ENCODE measurements around the gene MAOB. TPM values are rescaled to one million over a fixed set of nuclear protein-coding genes. Genes with fewer than 3 reads are reported as not detected.

MAOB gene
- total RNA-seq, 1 donor from 2014 or later: 111 TPM

GRCh38 chrX:43862434-43862833, 19.8 kb downstream of the MAOB start:
- no peak for DNase-seq (ENCODE audit: low spot score)
- intact Hi-C loops (cut with DNase I): no loop called here

GRCh38 chrX:43861750-43862149, 20.5 kb downstream of the MAOB start:
- no peak for DNase-seq (ENCODE audit: low spot score)
- intact Hi-C loops (cut with DNase I): no loop called here

GRCh38 chrX:43860646-43861370, 21.4 kb downstream of the MAOB start:
- no peak for DNase-seq (ENCODE audit: low spot score)
- intact Hi-C loops (cut with DNase I): no loop called here

DNA sequence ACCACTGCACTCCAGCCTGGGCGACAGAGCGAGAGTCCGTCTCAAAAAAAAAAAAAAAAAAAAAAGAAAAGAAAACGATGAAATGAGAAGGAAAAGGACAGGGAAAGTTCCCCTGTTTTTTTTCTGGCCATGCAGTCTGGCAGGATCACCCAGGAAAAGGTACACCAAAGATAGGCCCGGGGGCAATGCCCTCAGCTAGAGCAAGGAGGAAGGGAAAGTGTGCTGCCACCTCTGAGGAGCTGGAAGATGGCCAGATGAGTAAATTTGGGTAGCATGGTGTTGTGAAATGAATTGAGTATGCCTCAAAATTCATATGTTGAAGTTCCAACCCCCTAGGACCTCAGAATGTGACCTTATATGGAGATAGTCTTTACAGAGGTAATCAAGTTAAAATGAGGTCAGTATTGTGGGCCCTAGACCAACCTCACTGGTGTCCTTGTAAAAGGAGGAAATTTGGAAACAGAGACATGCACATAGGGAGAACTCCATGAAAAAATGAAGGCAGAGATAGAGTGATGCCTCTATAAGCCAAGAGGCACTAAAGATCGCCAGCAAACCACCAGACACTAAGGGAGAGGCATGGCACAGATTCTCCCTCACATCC, 28.9 kb downstream of the MAOB start:
- no peak for DNase-seq (ENCODE audit: low spot score)
- intact Hi-C loops (cut with DNase I): no loop called here

DNA sequence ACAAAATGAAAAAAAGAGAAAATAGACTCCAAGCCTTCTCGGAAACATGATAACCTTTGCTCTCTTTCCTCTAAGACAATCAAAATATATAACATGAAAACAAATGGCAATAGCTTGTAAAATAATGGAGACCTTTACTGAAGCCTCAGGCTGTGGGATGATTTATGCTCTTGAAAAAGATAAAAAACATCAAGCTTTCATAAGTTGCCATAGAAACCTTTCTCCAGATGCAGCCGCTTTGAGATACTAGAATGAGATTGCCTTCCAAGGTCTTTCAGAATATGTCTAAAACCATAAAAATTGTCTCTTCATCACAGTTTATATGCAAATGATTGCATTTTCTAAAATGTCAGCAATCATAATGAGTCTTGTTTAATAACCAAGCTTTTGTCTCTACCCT, 31.6 kb downstream of the MAOB start:
- intact Hi-C loops (cut with DNase I): no loop called here
- no peak for DNase-seq (ENCODE audit: low spot score)

DNA sequence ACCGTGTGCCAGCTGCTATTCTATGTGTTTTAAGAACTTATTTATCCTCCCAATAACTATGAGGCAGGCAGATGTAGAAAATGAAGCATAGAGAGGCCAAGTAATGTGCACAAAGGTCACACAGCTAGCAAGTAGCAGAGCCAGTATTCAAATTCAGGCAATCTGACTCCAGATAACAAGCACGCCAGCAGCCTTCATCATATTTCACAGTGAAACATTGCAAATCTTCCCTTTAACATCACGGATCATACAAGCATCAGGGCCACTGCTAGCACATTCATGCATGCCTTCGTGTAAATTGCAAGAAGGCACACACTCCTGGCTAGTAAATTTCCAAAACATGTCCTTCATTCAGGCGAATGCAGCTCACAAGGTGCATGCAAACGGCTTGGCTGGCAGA, 33.1 kb downstream of the MAOB start:
- DNase-seq (ENCODE audit: low spot score): no peak
- intact Hi-C loops (cut with DNase I): no loop called here

DNA sequence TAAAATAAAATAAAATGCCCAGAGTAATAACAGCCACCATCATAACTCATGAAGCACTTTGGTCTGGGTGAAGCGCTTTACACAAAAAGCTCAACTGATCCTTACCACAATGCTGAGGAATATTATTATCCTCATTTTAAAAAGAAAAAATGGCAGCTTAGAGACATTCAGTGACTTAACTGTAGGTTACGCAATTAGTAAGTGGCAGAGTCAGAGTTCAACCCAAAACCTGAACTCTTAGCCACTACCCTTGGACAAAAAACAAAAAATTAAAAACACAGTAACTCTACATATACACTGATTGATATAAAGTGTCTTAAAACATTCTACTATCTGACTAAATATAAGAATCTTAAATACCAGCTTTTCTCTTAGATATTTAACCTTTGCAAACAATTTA, 34.9 kb downstream of the MAOB start:
- no peak for DNase-seq (ENCODE audit: low spot score)
- intact Hi-C loops (cut with DNase I): no loop called here

GRCh38 chrX:43846558-43846957, 35.7 kb downstream of the MAOB start:
- intact Hi-C loops (cut with DNase I): no loop called here
- no peak for DNase-seq (ENCODE audit: low spot score)

DNA sequence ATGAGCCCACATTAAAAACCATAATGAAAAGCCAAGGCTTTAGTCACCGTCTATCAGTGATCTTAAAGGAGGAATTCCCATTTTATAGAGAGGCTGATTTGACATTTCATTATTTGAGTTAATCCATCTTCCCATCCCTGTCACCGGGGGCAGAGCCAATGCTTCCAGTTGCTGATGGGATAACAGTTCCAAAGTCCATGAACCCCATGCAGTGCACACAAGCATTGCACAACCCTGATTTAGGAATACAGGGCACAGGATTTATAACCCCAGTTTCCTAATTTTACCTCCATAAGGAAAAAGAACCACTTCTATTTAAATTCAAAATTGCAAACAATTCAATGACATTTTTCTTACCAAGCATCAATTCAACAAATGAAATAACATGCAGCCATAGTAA, 36.5 kb downstream of the MAOB start:
- no peak for DNase-seq (ENCODE audit: low spot score)
- intact Hi-C loops (cut with DNase I): no loop called here

DNA sequence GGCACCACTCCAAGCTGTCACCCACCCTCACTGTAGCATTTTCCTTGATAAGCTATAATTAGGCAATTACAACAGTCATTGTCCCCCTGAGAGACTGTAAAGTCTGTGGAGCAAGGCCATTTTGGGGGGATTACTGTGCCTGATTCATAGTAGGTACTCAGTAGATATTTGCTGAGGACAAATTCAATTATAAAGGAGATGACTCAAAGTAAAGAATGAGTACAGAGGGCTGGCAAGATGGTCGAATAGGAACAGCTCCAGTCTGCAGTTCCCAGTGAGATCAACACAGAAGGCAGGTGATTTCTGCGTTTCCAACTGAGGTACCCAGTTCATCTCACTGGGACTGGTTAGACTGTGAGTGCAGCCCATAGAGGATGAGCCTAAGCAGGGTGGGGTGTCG, 42.0 kb downstream of the MAOB start:
- no peak for DNase-seq (ENCODE audit: low spot score)
- intact Hi-C loops (cut with DNase I): no loop called here

GRCh38 chrX:43836435-43837184, 45.6 kb downstream of the MAOB start:
- DNase-seq (ENCODE audit: low spot score): no peak
- intact Hi-C loops (cut with DNase I): loop anchor here (2.0 kb wide), 1 partner anchor 102 kb away; no protein-coding TSS in a partner anchor

DNA sequence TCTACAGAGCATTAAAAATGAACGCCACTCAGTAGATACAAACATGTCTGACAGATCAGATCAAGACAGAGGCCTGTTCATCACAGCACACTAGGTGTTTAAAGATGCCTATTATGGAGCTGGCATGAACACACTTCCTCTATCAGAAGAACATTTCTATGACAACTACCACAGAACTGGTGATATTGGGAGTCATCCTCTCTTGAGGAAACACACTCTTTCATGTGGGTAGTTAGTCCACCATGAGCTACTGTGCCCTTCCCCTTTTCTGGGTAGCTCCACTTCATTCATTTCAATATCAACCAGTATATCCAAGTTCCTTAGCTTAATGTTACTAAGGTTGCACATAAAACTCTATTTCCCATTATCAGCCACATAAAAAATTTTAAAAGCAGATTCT, 46.7 kb downstream of the MAOB start:
- DNase-seq (ENCODE audit: low spot score): no peak
- intact Hi-C loops (cut with DNase I): no loop called here

DNA sequence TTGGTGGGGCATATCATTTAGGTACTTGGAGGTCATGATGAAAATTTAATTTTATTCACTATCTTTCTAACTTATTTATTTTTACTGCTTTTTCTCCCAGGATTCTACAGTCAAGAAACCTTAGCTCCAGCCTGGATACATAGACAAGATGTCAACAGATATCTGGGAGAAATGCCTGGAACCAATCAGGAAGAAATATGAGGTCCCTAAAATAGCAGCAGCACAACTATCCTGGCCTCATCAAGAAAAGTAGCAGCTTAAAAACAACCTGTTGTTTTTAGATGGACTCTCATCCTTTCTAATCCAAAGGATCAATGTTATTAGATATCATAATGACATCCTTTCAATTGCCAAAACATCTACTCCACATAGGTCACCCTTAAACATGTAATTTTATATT, 54.5 kb downstream of the MAOB start:
- intact Hi-C loops (cut with DNase I): no loop called here
- DNase-seq (ENCODE audit: low spot score): no peak

DNA sequence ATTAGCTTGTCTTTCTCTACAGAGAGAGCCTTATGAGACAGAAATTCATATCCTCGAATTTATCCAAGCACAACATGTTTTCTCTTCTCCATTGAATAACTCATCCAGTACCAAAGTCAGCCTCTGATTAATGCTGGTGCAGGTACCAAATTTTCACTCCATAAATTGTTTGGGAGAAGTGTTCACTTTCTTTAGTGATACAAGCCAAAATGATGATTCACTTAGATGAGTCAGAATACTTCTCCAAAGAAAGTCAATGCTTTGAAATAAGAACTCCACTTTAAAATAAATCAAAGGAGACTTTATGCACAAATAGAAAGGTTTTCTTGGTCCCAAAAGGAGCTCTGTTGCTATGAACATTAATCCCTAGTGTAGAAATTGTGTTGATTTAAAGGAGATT, 60.2 kb downstream of the MAOB start:
- DNase-seq (ENCODE audit: low spot score): no peak
- intact Hi-C loops (cut with DNase I): no loop called here

DNA sequence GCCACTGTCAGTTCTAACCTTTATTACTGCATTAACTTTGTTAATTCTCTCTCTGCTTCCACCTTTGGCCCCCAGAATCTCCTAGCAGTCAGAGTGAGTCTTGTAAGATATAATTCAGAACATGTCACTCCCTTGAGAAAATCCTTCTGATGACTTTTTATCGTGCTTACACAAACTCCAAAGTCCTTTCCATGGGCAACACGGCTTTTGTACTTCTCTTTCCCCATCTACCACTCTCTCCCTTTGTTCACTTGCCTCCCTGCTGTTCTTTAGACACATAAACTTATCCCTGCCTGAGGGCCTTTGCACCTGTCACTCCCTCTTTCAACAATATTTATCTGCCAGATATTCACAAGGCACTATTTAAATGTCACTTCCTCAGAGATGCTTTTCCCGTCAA, 64.8 kb downstream of the MAOB start:
- intact Hi-C loops (cut with DNase I): no loop called here
- DNase-seq (ENCODE audit: low spot score): no peak

DNA sequence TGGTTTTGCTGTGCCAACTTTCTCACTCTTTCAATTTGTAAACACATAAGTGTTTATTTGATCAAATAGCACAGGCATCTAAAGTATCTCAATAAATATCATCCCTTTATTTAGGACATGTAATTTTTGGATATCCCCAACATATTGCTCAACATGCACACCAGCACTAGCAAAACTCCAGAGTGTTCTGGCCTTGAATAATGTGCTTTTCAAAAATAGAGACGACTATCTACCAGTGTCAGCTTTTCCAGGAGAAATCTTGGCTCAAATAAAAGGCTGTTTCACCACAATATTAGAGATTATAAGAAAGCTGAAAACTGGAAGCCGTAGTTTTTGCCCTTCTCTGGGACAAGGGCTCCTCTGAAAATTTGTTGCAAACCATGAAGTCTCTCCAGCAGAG, 67.0 kb downstream of the MAOB start:
- intact Hi-C loops (cut with DNase I): no loop called here

DNA sequence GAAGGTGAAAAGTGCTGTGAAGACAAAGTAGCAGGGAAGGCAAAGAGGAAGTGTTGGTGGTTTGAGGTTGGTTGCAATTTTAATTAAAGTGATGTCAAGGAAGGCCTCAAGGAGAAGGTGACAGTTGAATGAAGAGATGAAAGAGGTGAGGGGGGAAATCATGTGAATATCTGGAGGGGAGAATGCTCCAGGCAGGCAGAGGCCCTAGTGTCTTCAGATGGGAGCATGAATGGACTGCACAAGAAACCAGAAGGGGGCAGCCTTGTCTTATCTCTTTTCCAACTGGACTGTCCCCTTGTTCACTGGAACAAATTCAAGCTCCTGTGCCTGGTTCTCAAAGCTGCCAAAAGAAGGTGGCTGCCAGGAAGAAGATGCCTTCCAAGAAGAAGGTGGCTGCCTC, 68.4 kb downstream of the MAOB start:
- intact Hi-C loops (cut with DNase I): no loop called here
- no peak for DNase-seq (ENCODE audit: low spot score)

More for the DNA sequence above, 67.0 kb downstream of the MAOB start:
- DNase-seq (ENCODE audit: low spot score): no peak

DNA sequence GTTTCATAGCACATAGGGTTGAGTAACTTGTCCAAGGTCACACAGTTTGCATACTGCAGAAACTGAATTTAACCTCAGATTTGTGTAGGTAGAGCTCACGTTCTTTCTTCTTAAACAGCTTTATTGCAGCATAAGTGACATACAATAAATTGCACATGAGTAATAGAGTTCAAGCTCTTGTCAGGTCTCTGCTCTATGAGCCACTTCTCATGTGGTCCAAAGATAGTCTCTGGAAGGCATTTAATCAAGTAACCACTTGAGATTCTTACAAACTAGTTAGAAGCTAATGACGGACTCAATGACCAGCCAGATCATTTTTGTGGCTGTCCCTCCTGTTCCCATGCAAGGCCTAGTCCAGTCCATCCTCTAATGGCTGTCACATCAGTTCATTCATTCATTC, 68.9 kb downstream of the MAOB start:
- intact Hi-C loops (cut with DNase I): no loop called here
- DNase-seq (ENCODE audit: low spot score): no peak

- intact Hi-C loops (cut with DNase I): no loop called here
- DNase-seq (ENCODE audit: low spot score): no peak
Measured at GRCh38 chrX:43809463-43809862, 72.8 kb downstream of the MAOB start.

GRCh38 chrX:43808231-43808630, 74.0 kb downstream of the MAOB start:
- intact Hi-C loops (cut with DNase I): no loop called here
- no peak for DNase-seq (ENCODE audit: low spot score)

GRCh38 chrX:43805579-43805978, 76.7 kb downstream of the MAOB start:
- intact Hi-C loops (cut with DNase I): no loop called here
- DNase-seq (ENCODE audit: low spot score): no peak

Data from cardiac septum (tissue), 1 donor.